Activated T-helper 1 cell treated with anti-CD3 and anti-CD28 coated beads, Interleukin-2, amount 50 U/mL, for 16 hours (primary cell): ENCODE data around the gene RPL37A.
A peak's percentile ranks its signal among the peaks of the same experiment; 100 is the strongest.

Experiments used
- DNase-seq, 2 donors: peaks; one replicate each; pipeline ENCODE4 v3.0.0-alpha.2; 2020; ENCODE audit warnings: low read depth in 1 of 2, low spot score in 1 of 2

The RPL37A gene

DNA sequence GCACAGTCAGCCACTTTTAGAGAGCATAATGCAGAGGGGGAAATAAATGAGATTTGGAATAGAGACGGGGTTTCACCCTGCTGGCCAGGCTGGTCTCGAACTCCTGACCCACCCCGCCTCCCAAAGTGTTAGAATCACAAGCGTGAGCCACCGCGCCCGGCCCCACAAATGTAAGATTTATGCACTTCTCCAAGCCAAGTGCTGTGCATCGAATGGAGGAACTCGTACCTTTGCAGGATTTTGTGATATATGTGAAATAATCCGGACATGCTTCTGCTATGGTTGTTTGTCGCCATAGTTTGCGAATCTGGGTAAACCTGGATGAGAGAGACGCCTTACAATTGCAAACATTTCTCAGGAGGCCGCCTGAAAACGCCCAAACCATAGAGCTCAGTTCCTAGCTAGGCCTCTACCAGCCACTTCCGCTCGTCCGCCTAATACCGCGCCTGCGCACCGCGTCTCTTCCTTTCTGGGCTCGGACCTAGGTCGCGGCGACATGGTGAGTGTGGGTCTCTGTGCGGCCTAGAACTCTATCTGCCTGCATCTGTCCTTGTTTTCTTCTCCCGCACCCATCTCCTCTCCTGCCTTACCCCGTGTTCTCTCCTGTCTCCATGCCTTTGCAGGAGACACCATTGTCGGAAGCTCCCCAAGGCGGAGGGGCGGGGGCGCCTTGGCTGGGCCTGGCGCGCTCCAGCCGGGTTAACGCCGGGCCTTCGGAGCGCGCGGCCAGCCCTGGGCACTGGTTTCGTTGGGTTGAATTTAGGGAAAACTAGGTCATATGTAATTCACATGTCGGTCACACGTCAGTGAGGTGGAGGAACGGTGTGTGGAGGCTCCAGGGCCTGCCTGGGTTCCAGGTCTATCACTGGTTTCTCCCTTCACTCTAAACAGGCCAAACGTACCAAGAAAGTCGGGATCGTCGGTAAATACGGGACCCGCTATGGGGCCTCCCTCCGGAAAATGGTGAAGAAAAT lies at the start of gene RPL37A:
Gene RPL37A, plus strand, starts transcription at position 466 of the 974 bp plus-strand sequence. Its CDS starts 31 bp downstream, at position 497.
- peak; percentile 77 to 81 for DNase-seq

DNA sequence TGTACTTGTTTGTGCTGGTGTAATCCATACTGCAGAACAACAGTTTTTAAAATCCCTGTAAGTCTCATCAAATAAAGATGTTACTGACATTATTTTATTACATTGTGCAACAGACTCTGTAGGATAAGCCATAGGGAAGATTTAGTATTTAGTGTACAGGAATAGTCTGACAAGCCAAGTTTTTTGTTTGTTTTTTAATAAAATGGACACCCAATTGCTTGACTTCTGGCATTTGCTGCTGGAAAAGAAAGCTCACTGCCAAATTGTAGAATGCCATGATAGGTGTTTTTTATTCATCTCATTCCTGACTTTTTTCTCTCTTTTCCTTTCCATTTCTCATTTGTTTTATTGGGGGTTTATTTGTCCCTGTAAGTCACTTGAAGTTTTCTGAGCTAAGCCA lies 48.3 kb upstream of the RPL37A start:
- no peak for DNase-seq

DNA sequence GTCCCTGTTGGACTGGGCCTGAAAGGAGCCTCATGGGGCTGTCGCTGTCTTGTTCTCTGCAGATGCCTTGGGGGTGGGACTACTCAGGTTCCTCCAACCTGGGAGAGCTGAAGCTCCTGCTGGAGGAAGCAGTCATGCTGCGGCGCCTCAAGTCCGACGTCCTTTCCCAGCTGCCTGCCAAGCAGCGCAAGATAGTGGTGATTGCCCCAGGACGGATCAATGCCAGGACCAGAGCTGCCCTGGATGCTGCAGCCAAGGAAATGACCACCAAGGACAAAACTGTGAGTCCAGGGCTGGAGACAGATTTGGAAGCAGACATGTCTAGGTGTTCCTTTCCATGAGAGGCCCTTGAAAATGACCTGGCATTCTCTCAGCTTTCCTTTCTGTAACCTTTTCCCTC lies 47.9 kb upstream of the RPL37A start:
- DNase-seq, result no peak

DNA sequence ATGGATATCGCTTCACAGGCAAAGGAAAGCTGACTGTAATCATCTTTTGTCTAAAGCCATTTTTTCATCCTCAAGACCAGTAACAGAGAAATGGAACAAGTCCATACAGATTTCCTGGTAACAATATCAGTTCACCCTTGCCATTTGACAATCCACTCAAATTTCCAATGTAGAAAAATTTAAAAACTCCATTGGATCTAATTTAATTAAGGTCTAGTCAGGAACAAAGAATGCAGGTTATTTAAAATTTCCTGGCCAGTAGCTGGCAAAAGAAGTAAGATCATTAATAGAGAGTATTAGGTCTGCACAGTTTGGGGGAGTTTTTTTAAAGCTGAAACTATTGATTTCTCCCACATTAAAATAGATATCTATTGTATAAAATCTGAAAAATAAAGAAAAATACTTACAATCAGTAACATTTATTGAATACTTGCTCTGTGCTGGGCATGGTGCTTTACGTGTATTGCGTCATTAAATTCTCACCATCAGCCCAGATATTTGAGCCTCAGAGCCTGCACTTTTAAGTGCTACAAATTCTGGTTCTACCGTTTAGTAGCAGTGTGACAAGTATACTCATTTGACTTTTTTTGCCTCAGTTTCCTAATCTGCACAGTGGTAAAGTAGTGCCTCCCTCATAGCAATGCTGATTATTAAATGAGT lies 44.6 kb upstream of the RPL37A start:
- no peak for DNase-seq

DNA sequence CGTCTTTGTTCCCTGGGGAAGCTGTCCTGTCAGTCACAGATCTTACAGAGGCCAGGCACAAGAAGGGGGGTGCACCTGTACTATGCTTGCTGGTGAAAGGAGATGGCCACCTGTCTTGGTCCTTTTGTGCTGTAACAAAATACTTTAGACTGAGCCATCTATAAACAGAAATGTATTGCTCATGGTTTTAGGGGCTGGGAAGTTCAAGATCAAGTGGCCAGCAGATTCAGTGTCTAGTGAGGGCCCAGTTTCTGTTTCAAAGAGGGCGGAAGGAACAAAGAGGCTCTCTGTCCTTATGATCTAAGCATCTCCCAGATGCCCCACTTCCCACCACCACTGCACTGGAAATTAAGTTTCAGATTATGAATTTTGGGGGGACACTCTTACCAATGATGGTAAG lies 35.5 kb upstream of the RPL37A start:
- no peak for DNase-seq

DNA sequence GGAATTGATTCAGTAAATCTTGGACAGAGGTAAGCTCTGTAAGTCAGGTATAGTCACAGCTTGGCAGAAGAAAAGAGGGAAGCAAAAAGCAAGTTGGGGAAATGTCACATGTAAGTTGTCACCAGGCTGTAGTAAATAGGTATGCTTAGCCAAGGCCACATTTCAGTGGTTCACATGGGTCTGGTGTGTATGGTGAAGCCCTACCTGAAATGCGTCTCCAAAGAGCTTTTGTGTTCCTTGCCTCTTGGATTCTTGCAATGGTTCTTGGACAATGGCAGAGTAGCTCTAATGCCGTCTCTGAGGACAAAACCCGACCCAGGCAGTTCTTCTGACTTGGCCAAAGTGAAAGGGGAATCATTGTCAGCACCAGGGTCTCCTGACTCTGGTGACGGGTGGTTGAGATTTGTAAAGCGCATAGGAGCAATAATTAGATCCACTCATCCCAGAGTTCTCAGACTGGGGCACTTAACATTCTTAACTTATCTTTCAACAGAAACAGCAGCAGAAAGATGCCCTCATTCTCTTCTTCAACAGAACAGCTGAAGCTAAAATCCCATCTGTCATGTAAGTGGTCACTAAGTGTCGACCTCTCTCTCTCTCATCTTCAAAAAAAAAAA lies 34.4 kb upstream of the RPL37A start:
- DNase-seq, result no peak

DNA sequence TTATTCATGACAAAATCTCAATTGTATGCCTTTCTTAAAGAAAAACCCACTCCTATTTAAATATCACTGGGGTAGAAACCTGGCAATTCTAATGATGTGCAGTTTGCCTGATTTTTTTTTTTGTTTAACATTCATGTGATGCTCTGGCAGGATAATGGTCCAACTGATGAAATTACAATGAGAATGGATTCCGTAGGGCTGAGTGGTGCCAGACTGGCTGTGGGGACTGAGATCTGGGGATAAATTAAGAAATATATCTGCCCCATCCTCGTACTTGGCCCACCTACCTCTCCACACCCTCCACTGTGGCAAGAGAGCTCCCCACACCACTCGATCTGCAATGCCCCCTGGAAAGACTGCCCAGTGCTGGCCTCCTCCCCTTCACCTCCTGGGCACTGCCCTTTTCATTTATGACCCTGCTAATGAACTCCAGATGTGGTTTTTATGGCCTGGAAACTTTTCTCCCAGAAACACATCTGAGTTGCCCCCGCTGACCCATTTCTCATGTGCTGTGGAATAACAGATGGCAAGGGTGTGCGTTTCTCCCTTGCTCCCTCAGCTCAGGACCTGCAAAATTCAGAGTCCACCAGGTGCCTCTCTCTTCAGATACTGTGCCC lies 33.0 kb upstream of the RPL37A start:
- no peak for DNase-seq

DNA sequence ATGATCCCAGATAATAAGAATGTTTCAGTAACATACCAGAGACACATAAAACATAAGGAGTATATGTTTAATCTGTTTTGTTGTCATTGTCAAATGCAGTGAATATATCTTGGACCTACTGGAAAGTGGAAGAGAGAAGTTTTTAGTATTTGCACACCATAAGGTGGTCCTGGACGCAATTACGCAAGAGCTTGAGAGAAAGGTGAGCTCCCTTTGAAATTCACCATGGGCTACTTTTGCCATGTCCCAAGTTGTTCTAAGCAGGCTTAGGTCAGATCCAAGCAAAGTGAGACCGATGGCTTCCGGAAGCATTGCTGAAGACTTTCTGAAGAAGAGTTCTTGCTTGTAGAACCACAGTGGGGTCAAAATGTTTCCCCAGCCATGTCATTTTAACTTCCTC lies 30.8 kb upstream of the RPL37A start:
- DNase-seq, result no peak

DNA sequence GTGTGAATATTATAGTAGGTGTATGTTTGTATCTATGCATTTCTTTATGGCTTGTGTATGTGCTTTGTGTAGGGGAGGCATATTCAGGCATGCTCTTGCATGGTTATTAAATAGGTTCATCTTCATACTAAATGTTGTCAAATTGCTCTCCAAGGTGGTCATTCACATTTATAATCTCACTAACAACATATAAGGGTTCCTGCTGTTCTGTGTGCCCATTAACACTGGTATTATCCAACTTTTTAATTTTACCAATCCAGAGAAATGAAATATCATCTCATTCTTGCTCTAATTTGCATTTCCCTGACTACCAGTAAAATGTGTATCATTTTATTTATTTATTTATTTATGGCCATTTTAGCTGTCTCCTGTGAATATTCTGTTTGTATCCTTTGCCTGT lies 29.0 kb upstream of the RPL37A start:
- no peak for DNase-seq

DNA sequence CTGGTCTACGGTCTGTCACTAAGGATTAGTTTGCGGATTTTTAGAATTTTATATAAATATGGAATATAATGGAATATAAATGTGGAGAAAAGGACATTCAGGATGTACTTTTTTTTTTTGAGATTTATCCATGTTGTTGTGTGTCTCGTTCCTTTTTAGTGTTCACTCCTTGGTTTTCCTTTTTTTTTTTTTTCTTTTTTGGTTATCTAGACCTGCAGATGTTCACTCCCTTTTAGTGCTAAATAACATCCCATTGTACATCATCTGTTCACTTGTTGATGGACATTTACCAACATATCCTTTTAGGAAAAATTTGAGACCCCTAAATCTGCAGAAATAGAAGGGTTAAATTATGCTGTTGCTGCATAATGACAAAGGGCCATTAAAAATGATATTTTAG lies 25.5 kb upstream of the RPL37A start:
- DNase-seq, result no peak

- no peak for DNase-seq
Observed at GRCh38 chr2:216474925-216475670, 23.5 kb upstream of the RPL37A start.

GRCh38 chr2:216475767-216476166 lies 22.9 kb upstream of the RPL37A start:
- DNase-seq, result no peak

DNA sequence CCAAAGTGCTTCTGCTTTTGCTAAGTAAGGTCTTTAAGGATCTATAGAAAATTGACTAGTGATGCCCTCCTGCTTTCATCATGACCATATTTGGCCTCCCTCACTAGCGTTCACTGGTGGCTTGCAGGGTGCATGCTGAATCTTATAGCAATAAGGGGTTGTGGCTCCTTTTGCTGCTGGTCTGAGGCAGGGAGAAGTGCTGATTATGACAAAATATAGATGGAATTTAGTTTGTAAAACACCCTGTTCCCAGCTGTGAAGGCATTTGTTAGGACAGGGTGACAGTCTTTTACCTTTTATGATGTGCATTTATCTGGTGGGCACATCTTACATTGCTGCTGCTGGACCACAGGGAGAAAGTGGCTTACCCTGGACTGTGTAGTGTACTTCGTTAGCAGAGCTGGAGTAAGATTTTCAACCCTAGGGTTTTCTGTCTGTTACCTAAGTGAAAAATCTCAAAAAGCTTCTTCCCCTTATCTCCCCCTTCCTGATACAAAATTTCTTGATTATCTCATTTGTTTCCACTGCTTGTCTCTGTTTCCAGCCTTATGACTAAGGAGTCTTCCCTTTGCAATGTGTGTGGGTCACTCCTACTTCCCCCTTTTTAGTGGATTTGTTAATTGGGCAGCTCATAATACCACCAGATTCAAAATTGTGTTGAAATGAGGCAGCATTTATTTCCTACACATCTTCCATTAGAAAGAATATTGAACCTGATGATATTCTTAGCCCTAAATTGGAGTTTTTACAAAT lies 21.2 kb upstream of the RPL37A start:
- no peak for DNase-seq

- no peak for DNase-seq
Observed at GRCh38 chr2:216478151-216478550, 20.5 kb upstream of the RPL37A start.

DNA sequence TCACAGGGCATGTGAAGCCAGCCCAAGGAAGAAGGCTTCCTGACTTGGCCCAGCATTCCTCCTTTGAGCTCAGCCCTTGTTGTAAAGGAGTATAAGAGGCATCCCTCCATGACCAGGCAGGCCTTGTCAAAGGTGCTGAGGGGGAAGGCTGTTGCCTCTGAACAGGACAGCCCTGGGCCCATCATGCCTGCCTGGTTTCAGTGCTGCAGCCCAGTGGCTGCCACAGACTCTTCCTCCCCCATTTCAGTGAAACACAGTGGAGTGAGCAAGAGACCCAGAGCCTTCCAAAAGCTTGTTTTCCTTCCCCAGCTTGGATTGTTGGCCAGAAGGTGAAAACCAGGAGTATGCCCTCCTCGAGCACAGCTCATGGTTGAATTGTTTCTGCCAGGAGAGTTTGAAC lies 19.9 kb upstream of the RPL37A start:
- no peak for DNase-seq

GRCh38 chr2:216480221-216480620 lies 18.4 kb upstream of the RPL37A start:
- DNase-seq, result no peak

GRCh38 chr2:216482640-216483039 lies 16.0 kb upstream of the RPL37A start:
- DNase-seq, result no peak

- no peak for DNase-seq
Observed at GRCh38 chr2:216485237-216485636, 13.4 kb upstream of the RPL37A start.

GRCh38 chr2:216485745-216486144 lies 12.9 kb upstream of the RPL37A start:
- no peak for DNase-seq

DNA sequence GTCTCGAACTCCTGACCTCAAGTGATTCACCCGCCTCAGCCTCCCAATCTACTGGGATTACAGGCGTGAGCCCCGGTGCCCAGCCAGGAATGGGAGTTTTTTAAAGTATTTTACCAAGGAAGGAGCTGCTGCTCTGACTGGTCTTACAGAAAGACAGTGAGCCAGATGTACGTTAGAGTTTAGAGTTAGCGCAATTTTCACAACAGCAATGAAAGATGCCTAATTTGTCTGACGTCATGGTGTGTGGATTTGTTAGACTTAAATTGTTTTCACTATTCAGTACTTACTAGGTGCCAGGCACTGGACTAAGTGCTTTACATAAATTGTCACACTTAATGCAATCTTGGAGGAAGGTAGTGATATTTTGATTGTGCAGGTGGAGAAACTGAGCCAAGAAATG lies 12.4 kb upstream of the RPL37A start:
- DNase-seq, result no peak
